PC-3 (cell line): ENCODE measurements around the gene SNRPA1. TPM values are rescaled to one million over a fixed set of nuclear protein-coding genes. Genes with fewer than 3 reads are reported as not detected.
"Not testable (repeated sequence)": the region's sequence is repeated elsewhere in the genome, so short reads cannot be mapped to it uniquely, and the experiment has no call there.

ENCODE experiments used
- ATAC-seq: fragments of 200-7000 bp; cut with Tn5 transposase; 2 replicates; pipeline ENCODE4 v1.9.1; 2020; ENCODE audit warnings: mild to moderate bottlenecking, moderate library complexity
- BruUV-seq: library from RNA; stranded (reverse); fragments of 400-500 nt; replicated peaks from 2 replicates; lab custom pipeline; 2021; lab: Mats Ljungman, UMichigan
- CTCF ChIA-PET: fragments of 300-600 bp; sonication (Branson Sonifier 250); formaldehyde crosslinking; loops from one replicate; lab custom pipeline; 2022; ENCODE audit warnings: antibody characterized with exemption; lab: Charles Lee
- POLR2A ChIA-PET: fragments of 300-600 bp; sonication (Branson Sonifier 250); formaldehyde crosslinking; loops from one replicate; lab custom pipeline; 2022; ENCODE audit warnings: antibody characterized with exemption; ENCODE audit not compliant: unreplicated experiment; lab: Charles Lee
- DNase-seq: peaks from one replicate; pipeline ENCODE4 v3.0.0-alpha.2; 2015
- H2AFZ ChIP-seq: fragments of 300-600 bp; sonication (generic); 2 replicates; pipeline ENCODE4 v1.6.0; 2016; ENCODE audit warnings: antibody characterized with exemption, low read length
- H3F3A ChIP-seq: fragments of 300-600 bp; sonication (generic); one replicate; pipeline ENCODE4 v1.6.0; 2017; ENCODE audit warnings: antibody characterized with exemption, low read length, control low read depth, mild to moderate bottlenecking; ENCODE audit not compliant: unreplicated experiment
- H3K27ac ChIP-seq: fragments of 300-600 bp; sonication (generic); 2 replicates; pipeline ENCODE4 v1.5.1; 2016; ENCODE audit warnings: mild to moderate bottlenecking, low read length
- H3K27me3 ChIP-seq: fragments of 300-600 bp; sonication (generic); 2 replicates; pipeline ENCODE4 v1.6.1; 2016; ENCODE audit warnings: low read length, mixed read lengths
- H3K36me3 ChIP-seq: fragments of 300-600 bp; sonication (generic); 2 replicates; pipeline ENCODE4 v1.6.1; 2016; ENCODE audit warnings: low read depth, mixed run types, low read length, mixed read lengths
- H3K4me1 ChIP-seq: fragments of 300-600 bp; sonication (generic); 2 replicates; pipeline ENCODE4 v1.5.1; 2016; ENCODE audit warnings: low read length; ENCODE audit not compliant: insufficient read depth
- H3K4me2 ChIP-seq: fragments of 300-600 bp; sonication (generic); 2 replicates; pipeline ENCODE4 v1.6.0; 2016; ENCODE audit warnings: low read length
- H3K4me3 ChIP-seq: fragments of 300-600 bp; sonication (generic); 2 replicates; pipeline ENCODE4 v1.5.1; 2016; ENCODE audit warnings: mild to moderate bottlenecking, low read length, mixed read lengths
- H3K79me2 ChIP-seq: fragments of 300-600 bp; sonication (generic); 2 replicates; pipeline ENCODE4 v1.6.1; 2017; ENCODE audit warnings: low read length, mixed read lengths
- H3K9ac ChIP-seq: fragments of 300-600 bp; sonication (generic); 2 replicates; pipeline ENCODE4 v1.6.0; 2016; ENCODE audit warnings: mild to moderate bottlenecking, low read length
- H3K9me2 ChIP-seq: fragments of 300-600 bp; sonication (generic); replicated peaks from 2 replicates; pipeline ENCODE4 v1.6.1; 2016; ENCODE audit warnings: mixed run types, low read length, mixed read lengths
- H3K9me3 ChIP-seq: fragments of 300-600 bp; sonication (generic); 2 replicates; pipeline ENCODE4 v1.6.1; 2016; ENCODE audit warnings: low read length, mixed read lengths
- H4K20me1 ChIP-seq: fragments of 300-600 bp; sonication (generic); 2 replicates; pipeline ENCODE4 v1.6.1; 2016; ENCODE audit warnings: low read length, mixed read lengths
- EZH2 ChIP-seq: fragments of 300-600 bp; sonication (generic); IDR thresholded peaks from one replicate; pipeline ENCODE4 v1.6.1; 2017; ENCODE audit warnings: antibody characterized with exemption, mild to moderate bottlenecking, low read length; ENCODE audit not compliant: unreplicated experiment
- EZH2phosphoT487 ChIP-seq: fragments of 300-600 bp; sonication (generic); IDR thresholded peaks from 2 replicates; pipeline ENCODE4 v1.6.1; 2018; ENCODE audit warnings: mild to moderate bottlenecking, antibody characterized with exemption, low read length, borderline replicate concordance
- intact Hi-C: fragments of 100-400 bp; cut with micrococcal nuclease; formaldehyde crosslinking; loops from 2 replicates; pipeline ENCODE4 v1.9.0; 2023
- total RNA-seq: library from RNA; depleted of rRNA; stranded (reverse); fragments of >200 nt; gene quantifications from 2 replicates; pipeline ENCODE4 v1.2.3, GENCODE V29; 2014
- TF ChIP-seq, protein P1 (sequence below): fragments of 300-600 bp; sonication (generic); conservative IDR thresholded peaks from 2 replicates; pipeline ENCODE4 v1.5.1; 2017; ENCODE audit warnings: antibody characterized with exemption, low read depth, mild to moderate bottlenecking, low read length

SNRPA1 gene
- total RNA-seq, 1 experiment from 2014 or later: 66.1 TPM

DNA sequence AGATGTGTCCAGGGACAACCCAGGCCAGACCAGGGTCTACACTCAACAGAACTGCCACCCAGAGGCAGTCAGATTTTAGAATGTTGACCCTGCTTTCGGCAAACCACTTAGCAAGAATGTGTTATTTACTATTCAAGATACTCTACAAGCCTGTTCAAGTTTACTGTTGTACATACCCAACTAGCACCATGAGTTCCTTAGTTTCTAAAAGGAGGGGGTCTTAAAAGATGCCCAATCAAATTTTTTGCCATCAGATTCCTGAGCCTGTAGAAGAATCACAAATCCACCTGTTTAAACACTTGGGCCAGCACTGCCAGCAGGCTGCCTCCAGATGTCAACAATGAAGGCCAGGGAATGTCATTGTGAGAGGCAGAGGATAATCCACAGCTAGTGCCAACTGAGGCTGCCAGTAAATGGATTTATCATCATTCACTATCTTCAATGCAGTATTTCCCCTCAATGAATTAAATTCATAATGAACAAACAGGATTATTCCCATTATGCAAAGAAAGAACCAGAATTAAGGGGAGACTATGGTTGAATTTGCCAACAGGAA lies 43.5 kb upstream of the SNRPA1 start:
- Histone ChIP-seq H3K9ac (no peak overlapping the region), H3K9me2 (no peaks in the 10 kb centered on the region), H3F3A (no peaks in the 10 kb centered on the region), H4K20me1 (no peaks in the 10 kb centered on the region), H3K4me3 (no peak overlapping the region), H3K27me3 (peaks cover 28% of the 10 kb centered on the region), H3K36me3 (no peaks in the 10 kb centered on the region), H3K79me2 (no peaks in the 10 kb centered on the region), H3K4me2 (no peak overlapping the region), H3K4me1 (no peaks in the 10 kb centered on the region), H3K9me3 (no peaks in the 10 kb centered on the region), H2AFZ (no peak overlapping the region), H3K27ac (no peak overlapping the region)
- CTCF ChIA-PET: no interaction called here
- TF ChIP-seq EZH2 (no peak), EZH2phosphoT487 (no peak)
- TF ChIP-seq, protein P1, sequence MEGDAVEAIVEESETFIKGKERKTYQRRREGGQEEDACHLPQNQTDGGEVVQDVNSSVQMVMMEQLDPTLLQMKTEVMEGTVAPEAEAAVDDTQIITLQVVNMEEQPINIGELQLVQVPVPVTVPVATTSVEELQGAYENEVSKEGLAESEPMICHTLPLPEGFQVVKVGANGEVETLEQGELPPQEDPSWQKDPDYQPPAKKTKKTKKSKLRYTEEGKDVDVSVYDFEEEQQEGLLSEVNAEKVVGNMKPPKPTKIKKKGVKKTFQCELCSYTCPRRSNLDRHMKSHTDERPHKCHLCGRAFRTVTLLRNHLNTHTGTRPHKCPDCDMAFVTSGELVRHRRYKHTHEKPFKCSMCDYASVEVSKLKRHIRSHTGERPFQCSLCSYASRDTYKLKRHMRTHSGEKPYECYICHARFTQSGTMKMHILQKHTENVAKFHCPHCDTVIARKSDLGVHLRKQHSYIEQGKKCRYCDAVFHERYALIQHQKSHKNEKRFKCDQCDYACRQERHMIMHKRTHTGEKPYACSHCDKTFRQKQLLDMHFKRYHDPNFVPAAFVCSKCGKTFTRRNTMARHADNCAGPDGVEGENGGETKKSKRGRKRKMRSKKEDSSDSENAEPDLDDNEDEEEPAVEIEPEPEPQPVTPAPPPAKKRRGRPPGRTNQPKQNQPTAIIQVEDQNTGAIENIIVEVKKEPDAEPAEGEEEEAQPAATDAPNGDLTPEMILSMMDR: no peak
- BruUV-seq: no TSS peak
- intact Hi-C loops: no loop called here
- POLR2A ChIA-PET: no interaction called here
- DNase-seq (no peak), ATAC-seq (no peak)

DNA sequence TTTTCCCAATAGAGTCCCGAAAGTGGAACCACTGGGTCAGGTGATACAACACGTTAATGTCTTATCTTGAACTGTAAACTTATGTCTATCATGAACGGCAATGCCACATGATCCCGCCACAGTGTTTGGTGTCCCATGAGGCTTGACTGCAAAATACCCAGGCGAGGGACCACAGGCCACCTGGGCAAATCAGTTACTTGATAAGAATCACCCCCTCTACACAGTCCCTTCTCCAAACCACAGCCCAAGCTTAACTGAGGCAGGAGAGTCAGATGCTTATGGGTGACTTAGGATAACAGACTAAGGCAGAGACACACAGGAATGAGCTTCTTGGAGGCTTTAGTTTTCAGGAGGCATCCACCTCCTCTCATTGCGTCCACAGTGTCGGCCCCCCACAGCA lies 42.9 kb upstream of the SNRPA1 start:
- H3K9ac ChIP-seq: no peak overlapping the region
- POLR2A ChIA-PET: no interaction called here

DNA sequence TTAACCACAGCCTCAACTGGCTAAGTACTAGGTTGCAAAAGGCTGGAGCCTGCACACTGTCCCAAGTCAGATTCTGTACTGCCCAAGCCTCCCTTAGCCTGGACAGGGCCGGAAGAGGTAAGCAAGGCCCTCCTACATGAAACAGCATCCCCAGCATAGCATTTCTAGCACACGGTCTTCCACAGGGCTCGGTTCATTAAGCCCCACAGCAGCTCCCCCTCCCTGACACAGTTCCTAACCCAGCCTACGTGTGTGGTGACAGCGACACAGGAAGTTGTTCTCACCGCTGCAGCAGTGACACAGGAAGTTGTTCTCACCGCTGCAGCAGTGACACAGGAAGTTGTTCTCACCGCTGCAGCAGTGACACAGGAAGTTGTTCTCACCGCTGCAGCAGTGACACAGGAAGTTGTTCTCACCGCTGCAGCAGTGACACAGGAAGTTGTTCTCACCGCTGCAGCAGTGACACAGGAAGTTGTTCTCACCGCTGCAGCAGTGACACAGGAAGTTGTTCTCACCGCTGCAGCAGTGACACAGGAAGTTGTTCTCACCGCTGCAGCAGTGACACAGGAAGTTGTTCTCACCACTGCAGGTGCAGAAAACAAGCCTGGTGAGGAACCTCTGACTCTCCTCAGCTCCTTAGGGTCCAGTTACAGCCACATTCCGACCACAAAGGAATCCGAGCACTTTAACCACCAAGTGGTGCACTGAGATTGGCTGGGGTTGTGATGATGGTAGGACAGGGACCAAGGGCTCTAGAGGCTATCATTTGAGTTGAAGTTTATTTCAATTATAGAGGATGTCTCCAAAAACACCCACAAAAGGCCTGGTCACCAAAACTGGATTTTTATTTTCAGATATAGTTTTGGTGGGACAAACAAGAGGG lies 39.1 kb upstream of the SNRPA1 start:
- intact Hi-C loops, H3K79me2 ChIP-seq, H3K36me3 ChIP-seq, H3K9me2 ChIP-seq, BruUV-seq, H4K20me1 ChIP-seq, H3K9me3 ChIP-seq, H3K27ac ChIP-seq, POLR2A ChIA-PET, H3K4me1 ChIP-seq, H3K4me3 ChIP-seq, H3F3A ChIP-seq, ATAC-seq, CTCF ChIA-PET, H2AFZ ChIP-seq, DNase-seq, H3K4me2 ChIP-seq, H3K9ac ChIP-seq: not testable (repeated sequence)
- peaks cover 20% of the 10 kb centered on the region for H3K27me3 ChIP-seq

More for the DNA sequence above, 42.9 kb upstream of the SNRPA1 start:
- peaks cover 27% of the 10 kb centered on the region for H3K27me3 ChIP-seq
- CTCF ChIA-PET: no interaction called here
- H3K4me3 ChIP-seq: no peak overlapping the region
- no peak for ATAC-seq
- no peaks in the 10 kb centered on the region for H4K20me1 ChIP-seq
- no peaks in the 10 kb centered on the region for H3K4me1 ChIP-seq
- no peak for DNase-seq
- no peaks in the 10 kb centered on the region for H3F3A ChIP-seq
- H2AFZ ChIP-seq: no peak overlapping the region
- TF ChIP-seq EZH2phosphoT487: no peak
- H3K9me2 ChIP-seq: no peaks in the 10 kb centered on the region
- H3K9me3 ChIP-seq: no peaks in the 10 kb centered on the region
- H3K79me2 ChIP-seq: no peaks in the 10 kb centered on the region
- no peaks in the 10 kb centered on the region for H3K36me3 ChIP-seq
- no TSS peak for BruUV-seq
- H3K27ac ChIP-seq: no peak overlapping the region
- intact Hi-C loops: no loop called here
- no peak overlapping the region for H3K4me2 ChIP-seq
